Sciatic nerve (tissue), 2 donors: ENCODE results near the gene MORN2. TPM values are rescaled to one million over a fixed set of nuclear protein-coding genes. Genes with fewer than 3 reads are reported as not detected.

Experiments used
- ATAC-seq: fragments of 200-7000 bp; cut with Tn5 transposase; one replicate; pipeline ENCODE4 v1.9.1; 2020; ENCODE audit warnings: mild to moderate bottlenecking, moderate library complexity
- DNase-seq: peaks from one replicate; pipeline ENCODE4 v3.0.0-alpha.2; 2020; ENCODE audit warnings: low spot score
- intact Hi-C: fragments of 100-400 bp; cut with DNase I; formaldehyde crosslinking; loops from one replicate; pipeline ENCODE4 v1.14.2; 2022
- total RNA-seq: library from RNA; stranded (reverse); fragmentation: NEBNext Ultra II Directional; extraction: Animal tissue kit (Norgen Biotek cat#: 25700); gene quantifications from one replicate; pipeline ENCODE4 v1.2.1, GENCODE V29; 2021
- donor health status: DM: no; HTN: no; CAD: no.
- donor health status: DM: no; HTN: no; CAD: no.

MORN2 gene
- total RNA-seq, 1 donor from 2014 or later: 13.0 TPM

DNA sequence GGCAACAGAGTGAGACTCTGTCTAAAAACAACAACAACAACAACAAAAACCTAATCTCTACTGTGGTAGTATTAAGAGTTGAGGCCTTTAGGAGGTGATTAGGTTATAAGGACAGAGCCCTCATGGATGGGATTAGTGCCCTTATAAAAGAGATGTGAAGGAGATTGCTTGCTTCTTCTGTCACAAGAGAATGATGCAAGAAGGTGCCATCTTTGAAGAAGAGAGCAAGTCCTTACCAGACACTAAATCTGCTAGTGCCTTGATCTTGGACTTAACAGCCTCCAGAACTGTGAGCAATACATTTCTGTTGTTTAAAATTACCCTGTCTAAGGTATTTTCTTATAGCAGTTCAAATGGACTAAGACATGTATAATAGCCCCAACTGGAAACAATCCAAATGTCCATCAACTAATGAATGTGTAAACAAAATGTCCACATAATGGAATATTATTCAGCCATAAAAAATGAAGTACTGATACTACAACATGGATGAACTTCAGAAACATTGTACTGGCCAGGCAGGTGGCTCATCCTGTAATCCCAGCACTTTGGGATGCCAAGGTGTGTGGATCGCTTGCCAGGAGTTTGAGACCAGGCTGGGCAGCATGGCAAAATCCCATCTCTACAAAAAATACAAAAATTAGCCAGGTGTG, 12.3 kb downstream of the MORN2 start:
- DNase-seq: no peak
- no peak for ATAC-seq
- intact Hi-C loops: no loop called here

DNA sequence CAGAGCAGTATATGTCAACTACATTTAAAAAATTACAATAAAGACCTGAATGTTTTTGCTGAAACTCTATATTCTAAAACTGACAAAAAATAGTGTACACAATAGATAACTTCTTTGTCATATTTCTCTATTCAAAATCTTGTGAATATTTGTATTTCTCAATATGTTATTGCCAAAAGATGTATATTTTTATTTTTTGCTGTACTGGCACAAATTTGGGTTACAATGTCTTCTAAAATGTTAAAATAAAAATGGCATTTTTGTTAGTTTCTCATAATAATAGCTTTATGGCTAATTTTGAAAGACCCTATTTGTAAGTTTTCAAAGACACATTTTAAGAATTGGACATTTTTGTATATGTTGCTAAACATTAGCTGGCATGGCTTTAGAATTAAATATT, 13.3 kb downstream of the MORN2 start:
- DNase-seq: no peak
- intact Hi-C loops: no loop called here
- no peak for ATAC-seq

DNA sequence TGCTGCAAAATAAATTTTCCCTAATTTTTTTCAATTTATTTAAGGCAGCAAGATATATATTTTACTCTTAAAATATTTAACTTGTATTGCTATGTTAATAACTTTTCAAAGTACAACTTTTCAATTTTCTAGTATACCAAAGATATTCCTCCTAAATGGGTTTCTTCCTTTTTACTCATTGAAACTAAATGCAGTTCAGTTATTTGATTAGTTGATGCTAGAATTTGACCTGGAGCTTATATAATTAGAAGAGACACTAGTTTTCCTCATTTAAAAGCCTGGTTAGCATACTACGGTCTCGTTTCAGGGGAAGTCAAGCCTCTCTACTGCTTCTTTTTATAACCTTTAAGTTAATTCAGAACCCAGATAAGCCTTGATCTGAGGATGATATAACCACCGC, 13.8 kb downstream of the MORN2 start, which contains the start of gene ARHGEF33:
ARHGEF33 (plus strand) TSS at position 301 of the 400 bp plus-strand sequence. CDS start 29,573 bp downstream, outside the sequence.
- ATAC-seq (no peak), DNase-seq (no peak)
- intact Hi-C loops: no loop called here

DNA sequence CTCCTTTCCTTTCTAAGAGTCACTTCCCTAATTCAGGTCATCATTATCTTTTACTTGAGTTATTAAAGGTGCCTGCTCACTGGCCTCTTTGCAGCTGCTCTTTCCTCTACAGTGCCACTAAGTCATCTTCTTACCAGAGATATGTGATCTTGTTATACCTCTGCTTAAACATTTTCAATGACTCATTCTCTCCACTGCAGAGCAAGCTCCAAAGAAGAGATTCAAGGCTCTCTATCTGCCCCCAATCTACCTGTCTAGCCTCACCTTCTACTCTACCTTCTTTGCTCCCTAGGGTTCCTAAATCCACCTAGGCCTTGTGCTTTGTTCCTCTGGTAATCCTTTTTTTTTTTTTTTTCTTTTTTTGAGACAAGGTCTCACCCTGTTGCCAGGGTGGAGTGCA, 17.0 kb downstream of the MORN2 start:
- ATAC-seq (no peak), DNase-seq (no peak)
- intact Hi-C loops: no loop called here

DNA sequence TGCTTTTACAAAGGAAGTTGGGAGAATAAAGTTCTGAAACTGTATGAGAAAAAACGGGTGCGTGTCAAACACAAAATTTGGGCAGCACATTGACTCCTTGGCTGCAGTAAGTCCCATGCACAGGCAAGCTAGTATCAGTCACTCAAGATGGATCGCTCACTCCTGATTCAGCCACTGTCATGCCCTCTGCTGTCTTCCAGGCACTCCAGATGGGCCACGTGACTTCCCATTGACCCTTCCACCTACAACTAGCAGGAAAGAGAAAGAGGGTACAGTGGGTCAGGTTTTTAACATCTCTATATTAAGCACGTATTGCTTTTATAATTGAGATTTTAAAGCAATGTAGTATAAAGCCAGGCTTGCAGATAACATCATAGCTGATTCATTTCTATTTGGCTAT, 22.5 kb downstream of the MORN2 start:
- ATAC-seq: no peak
- intact Hi-C loops: no loop called here
- no peak for DNase-seq

DNA sequence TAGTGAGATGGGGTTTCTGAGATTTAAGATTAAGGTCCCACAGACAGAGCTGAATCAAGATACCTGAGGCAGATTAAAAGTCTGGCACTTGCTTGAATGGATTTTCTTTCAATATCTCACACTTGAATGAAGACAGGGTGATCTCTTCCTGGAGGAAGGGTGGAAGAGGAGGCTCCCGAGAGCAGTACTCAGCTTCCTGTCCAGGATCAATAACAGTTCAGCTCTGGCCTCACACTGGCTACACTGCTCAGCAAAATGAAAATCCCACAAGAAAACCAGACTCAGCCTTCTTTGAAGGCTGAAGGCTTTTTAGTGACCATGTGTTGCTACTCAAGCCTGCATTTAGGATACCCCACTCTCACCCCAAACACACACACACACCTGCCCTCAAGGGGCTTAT, 24.9 kb downstream of the MORN2 start:
- no peak for ATAC-seq
- DNase-seq: no peak
- intact Hi-C loops: loop anchor here (5.0 kb wide), 1 partner anchor 687 kb away; no protein-coding TSS in a partner anchor

DNA sequence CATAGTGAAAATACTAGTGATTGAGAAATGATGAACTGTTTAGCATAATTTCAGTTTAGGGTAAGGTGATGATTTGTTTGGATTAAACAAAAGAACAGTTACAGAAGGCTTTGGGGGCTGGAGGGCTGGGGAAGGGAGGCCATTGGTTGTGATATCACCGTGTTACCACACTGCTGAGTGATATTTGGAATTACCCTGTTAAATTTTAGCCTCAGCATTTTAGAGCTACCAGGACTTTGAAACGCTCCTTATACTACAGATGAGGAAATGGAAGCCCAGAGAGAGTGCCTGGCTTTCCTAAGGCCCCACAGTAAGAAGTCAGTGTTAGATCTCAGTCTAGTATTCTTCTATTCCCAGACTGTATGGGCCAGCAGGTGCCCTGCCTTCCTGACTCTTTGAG, 29.5 kb downstream of the MORN2 start:
- ATAC-seq (no peak), DNase-seq (no peak)
- intact Hi-C loops: no loop called here

DNA sequence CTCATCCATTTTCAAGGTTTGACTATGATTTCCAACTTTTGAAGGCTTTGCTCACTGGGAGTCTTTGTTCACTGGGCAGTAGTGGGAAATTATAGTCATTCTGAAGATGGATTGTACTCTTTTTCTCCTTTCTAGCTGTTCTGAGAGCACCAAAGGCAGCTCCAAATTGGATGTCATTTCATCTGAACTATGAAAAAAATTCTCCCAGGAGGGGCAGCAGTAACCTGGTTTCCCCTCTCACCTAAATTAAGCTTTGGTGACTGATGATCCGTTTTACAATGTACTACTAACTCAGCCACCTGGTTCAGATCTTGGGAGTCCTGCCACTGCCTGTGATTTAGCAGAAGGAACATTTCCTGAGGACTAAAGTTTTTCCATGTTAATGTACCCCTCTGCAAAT, 31.5 kb downstream of the MORN2 start:
- intact Hi-C loops: no loop called here
- ATAC-seq (no peak), DNase-seq (no peak)

DNA sequence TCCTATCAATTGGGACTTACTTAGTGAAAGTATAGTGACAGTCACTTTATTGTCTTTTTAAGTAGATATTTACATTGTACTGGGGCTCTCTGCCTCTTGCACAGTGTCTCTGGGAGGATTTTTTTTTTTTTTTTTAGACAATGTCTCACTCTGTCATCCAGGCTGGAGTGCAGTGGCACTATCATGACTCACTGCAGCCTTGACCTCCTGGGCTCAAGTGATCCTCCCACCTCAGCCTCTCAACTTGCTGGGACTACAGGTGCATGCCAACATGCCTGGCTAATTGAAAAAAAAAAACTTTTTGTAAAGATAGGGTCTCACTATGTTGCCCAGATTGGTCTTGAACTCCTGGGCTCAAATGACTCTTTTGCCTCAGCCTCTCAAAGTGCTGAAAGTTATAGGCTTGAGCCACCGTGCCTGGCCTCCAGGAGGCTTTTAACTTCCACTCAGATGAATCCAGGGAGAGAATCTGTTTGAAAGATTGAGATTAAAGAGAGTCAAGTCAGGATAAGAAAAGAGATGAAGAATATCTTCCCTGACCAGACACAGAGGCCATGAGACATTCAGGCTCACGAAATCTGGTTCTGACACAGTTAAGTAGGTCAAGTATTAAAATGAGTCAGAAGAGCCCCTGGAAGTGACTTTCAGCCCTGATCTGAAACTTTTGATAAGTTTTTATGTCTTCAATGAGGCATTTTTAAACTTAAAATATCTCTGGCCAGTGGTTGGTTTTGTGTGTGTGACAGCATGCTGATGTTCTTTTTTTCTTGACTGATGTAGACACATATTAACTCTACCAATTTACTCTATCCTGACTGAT, 32.2 kb downstream of the MORN2 start:
- DNase-seq (no peak), ATAC-seq (no peak)
- intact Hi-C loops: no loop called here

DNA sequence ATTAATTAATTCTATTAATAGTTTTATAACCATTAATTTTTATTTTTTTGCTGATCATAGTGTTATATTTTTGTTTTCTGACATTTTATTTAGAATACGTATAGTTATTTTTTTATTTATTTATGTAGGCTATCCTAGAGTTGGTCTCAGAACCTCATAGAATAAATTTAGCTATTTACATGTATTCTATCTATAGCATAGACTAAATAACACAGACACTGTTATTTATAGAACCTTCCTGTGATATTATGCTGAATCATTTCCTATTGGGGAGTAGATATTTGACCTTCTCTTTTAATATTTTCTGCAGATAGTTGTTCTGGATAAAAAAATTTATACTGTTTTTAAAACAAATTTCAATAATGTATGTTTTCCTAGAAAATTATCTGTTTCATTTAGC, 34.1 kb downstream of the MORN2 start:
- intact Hi-C loops: no loop called here
- no peak for ATAC-seq
- no peak for DNase-seq

DNA sequence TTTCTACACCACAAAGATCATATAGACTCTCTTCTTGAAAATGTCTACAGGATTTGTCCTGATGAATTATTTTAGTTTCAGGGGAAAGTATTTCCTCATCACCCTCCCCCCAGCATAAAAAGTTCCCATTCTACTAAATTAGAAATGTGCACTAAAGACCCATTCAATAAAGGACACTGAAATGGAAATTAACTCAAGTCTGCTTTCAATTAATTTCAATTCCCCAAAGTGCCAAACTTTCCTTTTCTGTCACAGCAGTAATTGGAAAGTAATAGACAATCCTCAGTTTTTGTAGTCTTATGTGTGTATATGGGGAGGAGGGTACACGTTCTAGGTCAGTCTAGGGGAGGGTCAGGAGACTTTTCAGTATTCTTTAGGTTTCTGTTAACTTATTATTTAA, 35.4 kb downstream of the MORN2 start:
- ATAC-seq (no peak), DNase-seq (no peak)
- intact Hi-C loops: no loop called here

DNA sequence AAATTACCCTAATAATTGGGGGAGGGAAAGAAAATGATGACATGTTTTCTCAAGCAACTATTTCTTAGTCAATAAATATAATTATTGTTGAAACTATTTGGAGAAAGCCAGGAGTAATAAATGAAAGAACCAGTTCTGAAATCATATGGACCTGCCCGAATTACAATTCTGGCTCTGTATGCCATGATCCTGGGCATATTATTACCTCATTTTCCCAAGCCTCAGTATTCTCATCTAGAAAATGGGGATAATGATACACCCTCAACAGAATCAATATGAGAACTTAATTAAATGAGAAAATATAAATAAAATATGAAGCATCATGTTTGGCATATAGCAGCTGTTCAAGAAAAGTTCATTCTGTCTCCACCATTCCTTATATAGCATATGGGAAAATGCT, 36.8 kb downstream of the MORN2 start:
- no peak for DNase-seq
- intact Hi-C loops: no loop called here
- no peak for ATAC-seq

DNA sequence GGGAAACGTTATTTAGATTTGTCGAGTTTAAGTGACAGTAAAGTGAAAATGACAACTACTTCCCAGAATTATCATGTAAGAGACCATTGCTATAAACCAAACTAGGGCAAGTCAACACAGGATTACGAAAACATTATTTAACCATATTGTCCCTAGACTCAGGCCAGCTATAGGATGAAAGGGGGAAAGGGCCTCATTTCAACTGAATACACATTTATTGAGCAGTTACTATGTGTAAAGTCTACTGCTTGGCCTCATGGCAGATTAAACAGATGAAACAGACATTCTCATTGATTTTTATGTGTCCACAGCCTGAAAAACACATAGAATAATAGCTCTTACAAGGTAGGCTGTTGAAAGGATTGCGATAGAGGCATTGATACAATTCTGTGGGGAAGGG, 46.6 kb downstream of the MORN2 start:
- ATAC-seq: no peak
- no peak for DNase-seq
- intact Hi-C loops: no loop called here

DNA sequence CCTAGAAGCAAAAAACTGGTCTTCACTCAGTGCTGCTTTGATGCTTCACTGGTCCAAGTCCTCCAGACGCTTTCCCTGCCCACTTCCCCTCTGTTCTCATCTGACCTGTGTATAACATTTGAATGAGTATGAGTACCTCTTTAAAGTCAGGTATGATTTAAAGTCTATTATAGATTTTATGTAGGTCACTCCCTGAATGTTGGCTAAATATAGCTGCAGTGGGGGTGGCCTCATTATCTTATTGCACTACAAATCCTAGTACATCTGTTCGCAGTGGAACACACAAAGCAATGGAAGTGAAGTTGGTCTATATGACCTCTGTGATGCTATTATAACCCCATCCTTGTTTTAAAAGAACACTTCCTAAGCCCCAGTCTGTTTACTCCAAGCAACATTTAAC, 47.1 kb downstream of the MORN2 start:
- DNase-seq (no peak), ATAC-seq (no peak)
- intact Hi-C loops: no loop called here

DNA sequence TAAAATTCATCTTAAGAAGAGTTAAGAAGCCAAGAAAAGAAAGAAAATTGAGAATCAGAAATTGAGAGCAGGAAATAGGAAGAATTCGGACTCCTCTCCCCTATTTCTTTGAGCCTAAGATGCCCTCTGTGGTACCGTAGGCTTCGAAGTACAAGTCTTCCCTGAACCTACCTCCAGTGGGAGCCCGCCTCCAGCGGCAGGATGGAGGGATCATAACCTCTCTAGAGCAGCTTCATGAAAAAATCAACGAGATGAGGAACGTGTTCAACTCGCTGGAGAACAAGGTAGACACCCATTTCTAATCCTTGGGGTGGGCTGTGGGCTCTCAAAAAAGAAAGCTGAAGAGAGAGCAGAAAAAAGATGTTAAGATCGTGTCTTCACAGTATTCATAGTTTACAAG, 50.2 kb downstream of the MORN2 start:
- intact Hi-C loops: no loop called here
- DNase-seq: no peak
- no peak for ATAC-seq

DNA sequence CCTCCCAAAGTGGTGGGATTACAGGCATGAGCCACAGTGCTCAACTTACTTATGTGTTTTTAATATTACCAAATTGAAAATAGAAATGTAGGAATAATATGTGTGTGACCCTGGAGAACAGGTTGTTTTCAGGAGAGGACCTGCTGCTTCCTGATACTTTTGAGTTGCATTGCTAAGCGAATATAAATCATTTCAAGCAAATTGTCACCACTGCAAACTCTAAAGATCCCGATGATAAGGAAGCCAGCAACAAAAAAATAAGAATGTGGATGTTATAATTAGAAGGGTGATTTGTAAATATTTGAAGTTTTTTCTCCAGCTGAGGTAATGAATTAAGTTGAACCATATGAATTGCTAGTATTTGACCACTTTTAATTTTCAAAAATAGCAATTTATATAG, 54.8 kb downstream of the MORN2 start:
- DNase-seq (no peak), ATAC-seq (no peak)
- intact Hi-C loops: no loop called here

Other genes with a start within 250 kb of the MORN2 start
- 14.6 TPM for gene GALM, start 209.9 kb upstream of the MORN2 start, total RNA-seq
- gene SRSF7, start 124.6 kb upstream of the MORN2 start, total RNA-seq: 121 TPM
- 9.6 TPM for gene GEMIN6, start 97.8 kb upstream of the MORN2 start, total RNA-seq
- gene DHX57, start within 50 bp of the MORN2 start, total RNA-seq: 19.8 TPM
- gene ARHGEF33, start 13.9 kb downstream of the MORN2 start, total RNA-seq: 4.0 TPM
- 53.9 TPM for gene SOS1, start 245.1 kb downstream of the MORN2 start, total RNA-seq